IMR-90 (cell line): ENCODE data around the gene RNFT1. TPM values are rescaled to one million over a fixed set of nuclear protein-coding genes. Genes with fewer than 3 reads are reported as not detected.

ENCODE experiments used
- ATAC-seq: fragments of 200-7000 bp; cut with Tn5 transposase; 2 replicates; pipeline ENCODE4 v1.9.1; 2020; ENCODE audit warnings: low read depth, mild to moderate bottlenecking, moderate library complexity
- BruUV-seq: library from RNA; stranded (reverse); fragments of 400-500 nt; replicated peaks from 2 replicates; lab custom pipeline; 2021; lab: Mats Ljungman, UMichigan
- CTCF ChIA-PET: fragments of 300-600 bp; formaldehyde crosslinking; extraction: SDS; loops from one replicate; lab custom pipeline; 2021; ENCODE audit warnings: antibody characterized with exemption; lab: Yijun Ruan, JAX
- POLR2A ChIA-PET: fragments of 300-600 bp; sonication (Branson Sonifier 250); formaldehyde crosslinking; loops from one replicate; lab custom pipeline; 2022; ENCODE audit warnings: antibody characterized with exemption; ENCODE audit not compliant: unreplicated experiment; lab: Charles Lee
- DNase-seq: peaks from one replicate; pipeline ENCODE4 v3.0.0; 2013
- H2AFZ ChIP-seq: replicated peaks from 2 replicates; pipeline ENCODE3; 2013; ENCODE audit warnings: low read length, mild to moderate bottlenecking; ENCODE audit not compliant: poor library complexity
- H2AK5ac ChIP-seq: 2 replicates; pipeline ENCODE4 v1.6.1; 2013; ENCODE audit warnings: low read depth, low read length, inconsistent platforms
- H2AK9ac ChIP-seq: replicated peaks from 2 replicates; pipeline ENCODE3; 2013; ENCODE audit warnings: mild to moderate bottlenecking, low read depth, low read length, moderate library complexity; ENCODE audit not compliant: poor library complexity
- H2BK120ac ChIP-seq: 2 replicates; pipeline ENCODE4 v1.6.1; 2013; ENCODE audit warnings: low read depth, low read length, inconsistent platforms
- H2BK15ac ChIP-seq: 3 replicates; pipeline ENCODE4 v1.6.1; 2013; ENCODE audit warnings: low read depth, low read length, inconsistent platforms
- H2BK20ac ChIP-seq: 2 replicates; pipeline ENCODE4 v1.6.1; 2013; ENCODE audit warnings: low read depth, mild to moderate bottlenecking, inconsistent platforms, low read length, moderate library complexity
- H2BK5ac ChIP-seq: 2 replicates; pipeline ENCODE4 v1.6.1; 2013; ENCODE audit warnings: mild to moderate bottlenecking, low read depth, low read length, inconsistent platforms; ENCODE audit not compliant: poor library complexity, severe bottlenecking
- H3K14ac ChIP-seq: replicated peaks from 2 replicates; pipeline ENCODE4 v1.6.1; 2013; ENCODE audit warnings: low read depth, low read length, inconsistent platforms
- H3K18ac ChIP-seq: 2 replicates; pipeline ENCODE4 v1.6.1; 2013; ENCODE audit warnings: low read depth, low read length, control low read depth
- H3K23ac ChIP-seq: 2 replicates; pipeline ENCODE4 v1.6.1; 2013; ENCODE audit warnings: low read depth, low read length, inconsistent platforms
- H3K27ac ChIP-seq: 2 replicates; pipeline ENCODE4 v1.5.1; 2013; ENCODE audit warnings: mild to moderate bottlenecking, control low read depth, low read length; ENCODE audit not compliant: insufficient read depth
- H3K27me3 ChIP-seq: 2 replicates; pipeline ENCODE4 v1.6.1; 2013; ENCODE audit warnings: low read length; ENCODE audit not compliant: control insufficient read depth, insufficient read depth
- H3K36me3 ChIP-seq: 2 replicates; pipeline ENCODE4 v1.6.1; 2013; ENCODE audit warnings: low read length, mixed read lengths; ENCODE audit not compliant: control insufficient read depth, insufficient read depth
- H3K4ac ChIP-seq: 2 replicates; pipeline ENCODE4 v1.6.1; 2013; ENCODE audit warnings: low read depth, low read length, inconsistent platforms
- H3K4me1 ChIP-seq: 2 replicates; pipeline ENCODE4 v1.6.1; 2013; ENCODE audit warnings: low read length, mixed read lengths; ENCODE audit not compliant: control insufficient read depth, insufficient read depth
- H3K4me2 ChIP-seq: 2 replicates; pipeline ENCODE4 v1.6.1; 2013; ENCODE audit warnings: low read depth, mild to moderate bottlenecking, control low read depth, low read length, moderate library complexity
- H3K4me3 ChIP-seq: 2 replicates; pipeline ENCODE4 v1.5.1; 2013; ENCODE audit warnings: low read depth, mild to moderate bottlenecking, control low read depth, low read length, moderate library complexity; ENCODE audit not compliant: insufficient read depth
- H3K56ac ChIP-seq: 2 replicates; pipeline ENCODE4 v1.6.1; 2013; ENCODE audit warnings: low read length, inconsistent platforms; ENCODE audit not compliant: insufficient read depth; ENCODE audit errors: extremely low read depth
- H3K79me1 ChIP-seq, 2 experiments: 2 replicates each; pipeline ENCODE4 v1.6.1; 2013; ENCODE audit warnings: low read length in 2 of 2, inconsistent platforms in 1 of 2, low read depth in 1 of 2
- H3K9ac ChIP-seq: 2 replicates; pipeline ENCODE4 v1.6.1; 2013; ENCODE audit warnings: low read depth, low read length, control low read depth
- H3K9me1 ChIP-seq: 2 replicates; pipeline ENCODE4 v1.6.1; 2013; ENCODE audit warnings: low read length, inconsistent platforms; ENCODE audit not compliant: insufficient read depth
- H3K9me3 ChIP-seq: 2 replicates; pipeline ENCODE4 v1.6.1; 2013; ENCODE audit warnings: low read length; ENCODE audit not compliant: control insufficient read depth, insufficient read depth
- H4K20me1 ChIP-seq: 2 replicates; pipeline ENCODE4 v1.6.1; 2013; ENCODE audit warnings: low read length, inconsistent platforms; ENCODE audit not compliant: insufficient read depth
- H4K5ac ChIP-seq: 2 replicates; pipeline ENCODE4 v1.6.1; 2013; ENCODE audit warnings: mild to moderate bottlenecking, low read depth, low read length, control low read depth
- H4K8ac ChIP-seq, 2 experiments: 2 replicates each; pipeline ENCODE4 v1.6.1; 2013; ENCODE audit warnings: low read depth in 2 of 2, low read length in 2 of 2, control low read depth in 1 of 2, inconsistent platforms in 1 of 2
- H4K91ac ChIP-seq: 2 replicates; pipeline ENCODE4 v1.6.1; 2013; ENCODE audit warnings: low read depth, low read length, inconsistent platforms; ENCODE audit not compliant: insufficient read depth
- BHLHE40 ChIP-seq: fragments of 150-350 bp; IDR thresholded peaks from 2 replicates; pipeline ENCODE4 v1.6.1; 2016; ENCODE audit warnings: mild to moderate bottlenecking, low read depth, low read length
- CEBPB ChIP-seq: IDR thresholded peaks from 2 replicates; pipeline ENCODE4 v1.6.1; 2012; ENCODE audit warnings: low read depth, low read length, improper control_type of control experiment
- CTCF ChIP-seq: conservative IDR thresholded peaks from 2 replicates; pipeline ENCODE4 v1.5.1; 2012; ENCODE audit warnings: mild to moderate bottlenecking, low read depth, low read length, improper control_type of control experiment
- ELK1 ChIP-seq: fragments of 150-350 bp; IDR thresholded peaks from 2 replicates; pipeline ENCODE4 v1.6.1; 2016; ENCODE audit warnings: low read depth, mild to moderate bottlenecking, low read length, moderate library complexity, borderline replicate concordance
- FOS ChIP-seq: fragments of 150-350 bp; IDR thresholded peaks from 2 replicates; pipeline ENCODE4 v1.6.1; 2016; ENCODE audit warnings: low read depth, low read length
- MAFK ChIP-seq: IDR thresholded peaks from 2 replicates; pipeline ENCODE4 v1.6.1; 2012; ENCODE audit warnings: low read depth, low read length, improper control_type of control experiment
- MAZ ChIP-seq: IDR thresholded peaks from 2 replicates; pipeline ENCODE4 v1.6.1; 2012; ENCODE audit warnings: low read depth, mild to moderate bottlenecking, low read length, improper control_type of control experiment, moderate library complexity, borderline replicate concordance
- MXI1 ChIP-seq: IDR thresholded peaks from 2 replicates; pipeline ENCODE4 v1.6.1; 2012; ENCODE audit warnings: low read depth, mild to moderate bottlenecking, low read length, moderate library complexity, borderline replicate concordance
- POLR2A ChIP-seq: IDR thresholded peaks from 2 replicates; pipeline ENCODE4 v1.6.1; 2012; ENCODE audit warnings: mild to moderate bottlenecking, low read depth, low read length
- RAD21 ChIP-seq: IDR thresholded peaks from 2 replicates; pipeline ENCODE4 v1.6.1; 2012; ENCODE audit warnings: low read length, improper control_type of control experiment
- RFX5 ChIP-seq: IDR thresholded peaks from 2 replicates; pipeline ENCODE4 v1.8.0; 2012; ENCODE audit warnings: low read depth, mild to moderate bottlenecking, low read length, moderate library complexity
- SMC3 ChIP-seq: fragments of 150-350 bp; IDR thresholded peaks from 2 replicates; pipeline ENCODE4 v1.6.1; 2016; ENCODE audit warnings: low read depth, mild to moderate bottlenecking, antibody characterized with exemption, low read length, moderate library complexity
- USF2 ChIP-seq: fragments of 150-350 bp; IDR thresholded peaks from 2 replicates; pipeline ENCODE4 v1.6.1; 2017; ENCODE audit warnings: mild to moderate bottlenecking, antibody characterized with exemption, low read length, low read depth
- WGBS, 2 experiments: methylation state at CpG; one replicate each; pipeline versions ENCODE4 v1.1.5 to v1.1.7; 2013; ENCODE audit warnings: missing lambda C conversion rate in 2 of 2; ENCODE audit not compliant: insufficient read length in 1 of 2; ENCODE audit errors: extremely low coverage in 2 of 2; 5-methylcytosine and 5-hydroxymethylcytosine counted together
- dilution Hi-C: fragments of 300-500 bp; cut with HindIII; formaldehyde crosslinking; loops from one replicate; pipeline ENCODE4 v1.14.3; 2018; ENCODE audit warnings: low sequenced_read_pairs; ENCODE audit not compliant: unreplicated experiment
- in situ Hi-C: fragments of 300-500 bp; cut with MboI; formaldehyde crosslinking; loops from 3 replicates; pipeline ENCODE4 v1.14.3; 2019; ENCODE audit warnings: low sequenced_read_pairs, inconsistent platforms, mixed read lengths
- intact Hi-C: fragments of 100-400 bp; cut with micrococcal nuclease; formaldehyde crosslinking; loops from 2 replicates; pipeline ENCODE4 v1.10.0; 2022
- polyA plus RNA-seq, 3 experiments: library from polyadenylated mRNA; depleted of rRNA; stranded (reverse); fragments of >200 nt; gene quantifications; 2 replicates each; pipeline ENCODE4 v1.2.3, GENCODE V29; 2012; ENCODE audit warnings: low replicate concordance in 1 of 3
- total RNA-seq: library from RNA; depleted of rRNA; stranded (reverse); fragments of >200 nt; gene quantifications from 2 replicates; pipeline ENCODE4 v1.2.3, GENCODE V29; 2012

Gene RNFT1
- total and polyA plus RNA-seq, 2 of the 4 experiments (the other 2 are of a cell fraction) = 15.7 to 22.2 TPM

- dilution Hi-C loops (no loop called here), in situ Hi-C loops (no loop called here)
- H3K14ac ChIP-seq = no peak overlapping the region
These were observed 8.2 kb upstream of the RNFT1 start for GRCh38 chr17:59972778-59973177.

More at GRCh38 chr17:59972778-59973177, 8.2 kb upstream of the RNFT1 start:
- Histone ChIP-seq H2AK9ac (no peak overlapping the region), H3K4me3 (no peak overlapping the region), H3K4ac (no peak overlapping the region), H3K27ac (no peak overlapping the region), H3K56ac (no peak overlapping the region), H3K4me1 (no peaks in the 10 kb centered on the region), H3K79me1 (no peaks in the 10 kb centered on the region), H3K23ac (no peak overlapping the region), H3K18ac (no peak overlapping the region), H2AFZ (no peak overlapping the region), H4K8ac (no peak overlapping the region), H2AK5ac (no peak overlapping the region), H4K91ac (no peak overlapping the region), H4K5ac (no peak overlapping the region), H4K20me1 (no peaks in the 10 kb centered on the region), H3K4me2 (no peak overlapping the region), H3K9me1 (no peaks in the 10 kb centered on the region), H3K27me3 (peaks cover 3% of the 10 kb centered on the region), H3K9me3 (no peaks in the 10 kb centered on the region), H2BK15ac (no peak overlapping the region), H3K9ac (no peak overlapping the region), H2BK5ac (no peak overlapping the region), H2BK120ac (no peak overlapping the region), H3K36me3 (no peaks in the 10 kb centered on the region), H2BK20ac (no peak overlapping the region)
- TF ChIP-seq ELK1 (no peak), RAD21 (no peak), CEBPB (no peak), SMC3 (no peak), CTCF (no peak), FOS (no peak), USF2 (no peak), MAZ (no peak), RFX5 (no peak), MAFK (no peak), BHLHE40 (no peak), MXI1 (no peak), POLR2A (no peak)
- ChIA-PET POLR2A (no interaction called here), CTCF (interaction anchor here (0.6 kb wide), 1 partner anchor 8 kb away, joined by 3 read pairs; no protein-coding TSS in a partner anchor)
- DNase-seq = peak; percentile 9
- ATAC-seq = no peak
- BruUV-seq = no TSS peak
- WGBS, 2 experiments = no CpG with 5 or more reads among the region's 1 CpG
- intact Hi-C loops = no loop called here
